Activated T-cell treated with anti-CD3 and anti-CD28 coated beads for 4 hours (primary cell): ENCODE results near the gene TLE7.

Experiments
- DNase-seq: peaks from one replicate; pipeline ENCODE4 v3.0.0-alpha.2; 2020

TLE7 gene

GRCh38 chr16:71409011-71409775 lies 32.7 kb downstream of the TLE7 start:
- no peak for DNase-seq

- DNase-seq: no peak
These were observed 33.3 kb downstream of the TLE7 start for GRCh38 chr16:71408536-71408935.

- DNase-seq: no peak
These were observed 34.1 kb downstream of the TLE7 start for GRCh38 chr16:71407731-71408130.

- no peak for DNase-seq
These were observed 35.1 kb downstream of the TLE7 start for GRCh38 chr16:71406724-71407123.

GRCh38 chr16:71406316-71406715 lies 35.5 kb downstream of the TLE7 start:
- no peak for DNase-seq

- DNase-seq: no peak
These were observed 37.5 kb downstream of the TLE7 start for GRCh38 chr16:71404364-71404763.

GRCh38 chr16:71402674-71403073 lies 39.2 kb downstream of the TLE7 start:
- no peak for DNase-seq

- no peak for DNase-seq
These were observed 39.8 kb downstream of the TLE7 start for GRCh38 chr16:71402007-71402406.

GRCh38 chr16:71399801-71400563 lies 41.9 kb downstream of the TLE7 start:
- DNase-seq: no peak

- DNase-seq: no peak
These were observed 45.3 kb downstream of the TLE7 start for GRCh38 chr16:71396594-71396993.

GRCh38 chr16:71389330-71389729 lies 52.5 kb downstream of the TLE7 start:
- no peak for DNase-seq

GRCh38 chr16:71387045-71387871 lies 54.6 kb downstream of the TLE7 start:
- DNase-seq: no peak

GRCh38 chr16:71384073-71384724 lies 57.7 kb downstream of the TLE7 start:
- DNase-seq: no peak

GRCh38 chr16:71383054-71383773 lies 58.6 kb downstream of the TLE7 start:
- DNase-seq: no peak

GRCh38 chr16:71380831-71381230 lies 61.0 kb downstream of the TLE7 start:
- no peak for DNase-seq
